HG02981 (cell line): ENCODE data around the gene COL4A5.

ENCODE experiments used
- ATAC-seq: cut with Tn5 transposase; IDR thresholded peaks from one replicate; pipeline ENCODE4 v1.9.1; 2021; ENCODE audit warnings: mild to moderate bottlenecking, moderate library complexity; ENCODE audit not compliant: unreplicated experiment

The COL4A5 gene

GRCh38 chrX:108737754-108738153 is 298.1 kb downstream of the COL4A5 start:
- ATAC-seq = no peak

GRCh38 chrX:108740299-108740774 is 300.7 kb downstream of the COL4A5 start:
- ATAC-seq = no peak
